ENCODE measurements around the gene XPO4. TPM values are rescaled to one million over a fixed set of nuclear protein-coding genes. Genes with fewer than 3 reads are reported as not detected.
"Not testable (repeated sequence)": the region's sequence is repeated elsewhere in the genome, so short reads cannot be mapped to it uniquely, and the experiment has no call there.

XPO4 gene
- total RNA-seq: 26.3 TPM
- 1 to 10 TPM; 4.4 to 8.8 (median 7.3) TPM for polyA plus RNA-seq

DNA sequence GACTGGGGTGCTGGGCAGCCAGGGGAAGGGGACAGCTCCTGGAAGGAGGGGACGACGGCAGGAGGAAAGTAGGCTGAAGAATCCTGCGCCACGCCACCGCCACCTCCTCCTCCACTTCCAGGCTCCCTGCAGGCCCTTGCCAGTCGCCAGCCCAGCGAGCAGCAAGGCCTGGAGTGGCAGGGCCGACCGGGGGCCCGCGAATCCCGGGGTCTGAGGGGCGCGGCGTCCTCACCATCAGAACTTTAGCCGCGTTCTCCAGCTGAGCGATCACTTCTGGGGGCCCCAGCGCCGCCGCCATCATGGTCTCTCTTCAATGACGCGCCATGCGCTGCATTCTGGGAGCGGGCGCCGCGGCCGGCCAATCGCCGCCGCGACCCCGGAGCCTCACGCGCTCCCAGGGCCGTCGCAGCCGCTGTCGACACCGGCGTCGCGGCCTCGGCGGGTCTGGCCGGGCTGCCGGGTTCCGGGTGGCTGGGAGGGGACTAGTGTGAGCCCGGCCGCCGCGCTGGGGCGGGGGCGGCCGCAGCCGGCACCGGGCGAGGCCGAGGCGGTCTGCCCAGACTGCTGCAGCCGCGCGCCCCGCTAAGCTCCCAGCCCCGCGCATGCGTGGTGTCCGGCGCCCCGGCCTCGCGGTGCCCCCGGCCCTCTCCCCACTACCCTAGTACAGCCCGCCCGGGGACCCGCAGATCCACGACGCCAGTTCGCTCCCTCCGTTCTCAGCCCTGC is at the start of gene XPO4:
XPO4 (minus strand) TSS at position 309 of the 726 bp plus-strand sequence; CDS start at position 301, 8 bp downstream.
- peaks cover 11% of the 10 kb centered on the region for H3K27me3 Mint-ChIP-seq
- H3K27me3 ChIP-seq (ENCODE audit: control insufficient read depth, insufficient read depth, low read length): no peaks in the 10 kb centered on the region
- H3K36me3 Mint-ChIP-seq: peaks cover 12% of the 10 kb centered on the region
- DNase-seq (peak; percentile 74 to 86 (median 80)), ATAC-seq (ENCODE audit: low read depth in 2 of 2) (peak; percentile 94 to 95)
- H3K27ac ChIP-seq (ENCODE audit: insufficient read depth, low read length, poor library complexity, severe bottlenecking): peak within 1 kb of the TSS; percentile 78
- peak within 1 kb of the TSS; percentile 89 for H3K4me3 ChIP-seq (ENCODE audit: low read depth, low read length)
- H3K36me3 ChIP-seq (ENCODE audit: control insufficient read depth, insufficient read depth, low read length): no peaks in the 10 kb centered on the region
- peak within 1 kb of the TSS; percentile 96 to 100 (median 97) for H3K27ac Mint-ChIP-seq
- H3K4me1 ChIP-seq (ENCODE audit: control insufficient read depth, insufficient read depth, low read length, poor library complexity, severe bottlenecking): peaks cover 34% of the 10 kb centered on the region
- H3K4me3 Mint-ChIP-seq: peak within 1 kb of the TSS; percentile 92 to 98 (median 98)
- peaks cover 22 to 45% (median 34%) of the 10 kb centered on the region in 4 donors for H3K4me1 Mint-ChIP-seq
- no peaks in the 10 kb centered on the region for H3K9me3 ChIP-seq (ENCODE audit: control insufficient read depth in 2 of 2, low read length in 2 of 2)
- no peaks in the 10 kb centered on the region for H3K9me3 Mint-ChIP-seq

DNA sequence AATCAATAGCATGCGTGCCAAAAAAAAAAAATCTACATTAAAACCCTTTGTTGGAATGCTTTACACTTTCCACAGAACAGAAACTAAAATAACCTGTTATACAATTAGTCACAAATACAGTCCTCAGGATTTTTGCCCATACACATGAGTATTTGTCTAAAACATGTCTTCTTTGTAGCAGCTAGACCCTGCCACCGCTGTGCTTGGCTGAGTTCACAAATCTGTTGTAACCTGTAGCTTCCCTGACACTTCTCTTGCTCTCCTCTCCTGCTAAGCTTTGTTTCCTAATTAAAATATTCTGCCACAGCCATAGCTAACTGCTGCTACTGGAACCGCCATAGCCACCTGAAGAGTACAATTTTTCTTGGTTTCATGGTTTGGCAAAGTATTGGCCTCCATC is 45.5 kb upstream of the XPO4 start:
- H3K9me3 ChIP-seq (ENCODE audit: control insufficient read depth in 2 of 2, low read length in 2 of 2); H3K27ac ChIP-seq (ENCODE audit: insufficient read depth, low read length, poor library complexity, severe bottlenecking); H3K4me1 Mint-ChIP-seq; DNase-seq; H3K27ac Mint-ChIP-seq; H3K4me3 ChIP-seq (ENCODE audit: low read depth, low read length); H3K27me3 ChIP-seq (ENCODE audit: control insufficient read depth, insufficient read depth, low read length); H3K4me3 Mint-ChIP-seq; ATAC-seq (ENCODE audit: low read depth in 2 of 2); H3K9me3 Mint-ChIP-seq; H3K36me3 Mint-ChIP-seq; H3K36me3 ChIP-seq (ENCODE audit: control insufficient read depth, insufficient read depth, low read length); H3K4me1 ChIP-seq (ENCODE audit: control insufficient read depth, insufficient read depth, low read length, poor library complexity, severe bottlenecking): not testable (repeated sequence)
- H3K27me3 Mint-ChIP-seq: peaks cover 64% of the 10 kb centered on the region

DNA sequence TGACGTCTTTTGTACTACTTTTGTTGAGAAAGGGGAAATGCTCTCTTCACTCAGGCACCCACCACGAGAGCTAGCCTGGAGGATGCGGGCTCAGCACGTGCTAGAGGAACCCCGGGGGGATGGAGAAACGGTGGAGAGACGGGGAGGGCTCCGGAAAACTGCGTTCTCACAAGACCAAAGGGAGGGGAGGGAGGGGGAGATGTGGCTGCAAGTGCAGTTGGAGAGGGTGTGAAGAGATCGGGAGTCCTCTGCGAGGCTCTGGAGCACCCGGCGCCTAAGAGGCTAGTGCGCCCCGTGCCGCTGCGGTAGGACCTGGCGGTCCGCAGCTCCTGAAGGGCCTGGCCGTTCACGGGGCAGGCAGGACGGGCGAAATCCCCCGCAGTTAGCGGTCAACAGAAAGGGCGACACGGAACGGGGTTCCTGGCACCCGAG is 43.4 kb upstream of the XPO4 start:
- Mint-ChIP-seq H3K27ac (no peak overlapping the region), H3K36me3 (no peaks in the 10 kb centered on the region), H3K4me3 (no peak overlapping the region), H3K27me3 (peaks cover 63% of the 10 kb centered on the region), H3K9me3 (peaks cover 0 to 1% (median 0%) of the 10 kb centered on the region in 7 donors), H3K4me1 (peaks cover 0 to 7% (median 0%) of the 10 kb centered on the region in 4 donors)
- Histone ChIP-seq H3K4me3 (ENCODE audit: low read depth, low read length) (no peak overlapping the region), H3K27ac (ENCODE audit: insufficient read depth, low read length, poor library complexity, severe bottlenecking) (no peak overlapping the region), H3K27me3 (ENCODE audit: control insufficient read depth, insufficient read depth, low read length) (no peaks in the 10 kb centered on the region), H3K4me1 (ENCODE audit: control insufficient read depth, insufficient read depth, low read length, poor library complexity, severe bottlenecking) (peaks cover 6% of the 10 kb centered on the region), H3K9me3 (ENCODE audit: control insufficient read depth in 2 of 2, low read length in 2 of 2) (no peaks in the 10 kb centered on the region), H3K36me3 (ENCODE audit: control insufficient read depth, insufficient read depth, low read length) (no peaks in the 10 kb centered on the region)
- DNase-seq (peak in 1 of 3 donors; percentile 7), ATAC-seq (ENCODE audit: low read depth in 2 of 2) (no peak)

DNA sequence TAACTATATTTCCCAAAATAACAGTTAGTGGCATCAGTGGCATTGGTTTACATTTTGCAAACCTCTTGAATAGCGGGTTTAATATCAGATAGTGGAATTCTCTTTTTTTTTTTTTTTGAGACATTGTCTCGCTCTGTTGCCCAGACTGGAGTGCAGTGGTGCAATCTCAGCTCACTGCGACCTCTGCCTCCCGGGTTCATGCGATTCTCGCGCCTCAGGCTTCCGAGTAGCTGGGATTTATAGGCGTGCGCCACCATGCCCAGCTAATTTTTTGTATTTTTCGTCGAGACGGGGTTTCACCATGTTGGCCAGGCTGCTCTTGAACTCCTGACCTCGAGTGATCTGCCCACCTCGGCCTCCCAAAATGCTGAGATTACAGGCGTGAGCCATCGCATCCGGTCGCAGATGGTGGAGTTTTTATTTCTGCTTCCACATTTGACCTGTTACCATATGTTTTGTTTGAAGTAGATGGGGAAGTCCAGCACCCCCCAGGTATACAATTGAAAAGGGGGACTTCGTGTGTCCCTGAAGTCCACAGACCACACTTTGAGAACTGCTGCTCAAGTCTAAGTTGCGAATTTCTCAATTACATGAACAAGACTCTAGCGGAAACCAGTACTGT is 40.5 kb upstream of the XPO4 start:
- Mint-ChIP-seq H3K27me3 (peaks cover 60% of the 10 kb centered on the region), H3K4me3 (no peak overlapping the region), H3K27ac (no peak overlapping the region)

DNA sequence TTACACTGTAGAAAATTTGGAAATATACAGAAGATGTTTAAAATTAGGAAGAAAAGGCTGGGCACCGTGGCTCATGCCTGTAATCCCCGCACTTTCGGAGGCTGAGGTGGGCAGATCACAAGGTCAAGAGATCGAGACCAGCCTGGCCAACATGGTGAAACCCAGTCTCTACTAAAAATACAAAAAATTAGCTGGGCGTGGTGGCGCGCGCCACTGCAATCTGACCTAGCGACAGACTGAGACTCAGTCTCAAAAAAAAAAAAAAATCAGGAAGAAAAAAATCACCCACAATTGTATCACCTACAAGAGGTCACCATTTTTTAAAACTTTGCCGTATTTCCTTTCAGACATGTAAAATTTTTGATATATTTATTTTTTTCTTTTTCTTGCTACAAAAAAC is 38.0 kb upstream of the XPO4 start:
- H3K36me3 Mint-ChIP-seq; H3K27ac ChIP-seq (ENCODE audit: insufficient read depth, low read length, poor library complexity, severe bottlenecking); H3K36me3 ChIP-seq (ENCODE audit: control insufficient read depth, insufficient read depth, low read length); ATAC-seq (ENCODE audit: low read depth in 2 of 2); DNase-seq; H3K27me3 ChIP-seq (ENCODE audit: control insufficient read depth, insufficient read depth, low read length); H3K4me3 Mint-ChIP-seq; H3K4me1 ChIP-seq (ENCODE audit: control insufficient read depth, insufficient read depth, low read length, poor library complexity, severe bottlenecking); H3K4me3 ChIP-seq (ENCODE audit: low read depth, low read length); H3K9me3 Mint-ChIP-seq; H3K9me3 ChIP-seq (ENCODE audit: control insufficient read depth in 2 of 2, low read length in 2 of 2); H3K27ac Mint-ChIP-seq; H3K4me1 Mint-ChIP-seq: not testable (repeated sequence)
- peaks cover 40% of the 10 kb centered on the region for H3K27me3 Mint-ChIP-seq

More for the DNA sequence above, 40.5 kb upstream of the XPO4 start:
- Histone ChIP-seq H3K4me3 (ENCODE audit: low read depth, low read length) (no peak overlapping the region), H3K27me3 (ENCODE audit: control insufficient read depth, insufficient read depth, low read length) (no peaks in the 10 kb centered on the region), H3K9me3 (ENCODE audit: control insufficient read depth in 2 of 2, low read length in 2 of 2) (no peaks in the 10 kb centered on the region), H3K36me3 (ENCODE audit: control insufficient read depth, insufficient read depth, low read length) (no peaks in the 10 kb centered on the region), H3K27ac (ENCODE audit: insufficient read depth, low read length, poor library complexity, severe bottlenecking) (no peak overlapping the region), H3K4me1 (ENCODE audit: control insufficient read depth, insufficient read depth, low read length, poor library complexity, severe bottlenecking) (peaks cover 6% of the 10 kb centered on the region)
- ATAC-seq (ENCODE audit: low read depth in 2 of 2) (no peak), DNase-seq (no peak)
- Mint-ChIP-seq H3K4me1 (peaks cover 0 to 7% (median 0%) of the 10 kb centered on the region in 4 donors), H3K9me3 (no peaks in the 10 kb centered on the region), H3K36me3 (no peaks in the 10 kb centered on the region)

DNA sequence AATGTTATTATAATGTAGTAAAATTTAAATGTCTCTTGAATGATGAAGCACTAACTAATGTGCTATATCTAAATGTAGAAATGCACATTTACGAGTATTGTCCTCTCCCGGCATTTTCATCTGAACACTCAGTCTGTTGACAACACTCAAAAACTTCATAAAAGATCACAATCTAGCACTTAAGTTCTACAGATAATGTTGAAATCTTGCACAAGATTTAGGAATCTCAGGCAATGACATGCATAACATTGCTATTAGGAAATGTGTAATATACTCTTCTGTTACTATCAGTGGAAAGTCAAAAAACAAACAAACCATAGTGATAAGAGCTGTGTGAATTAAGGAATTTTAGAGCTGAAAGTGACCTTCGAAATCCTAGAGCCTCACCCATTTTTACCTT is 37.5 kb upstream of the XPO4 start:
- Histone ChIP-seq H3K36me3 (ENCODE audit: control insufficient read depth, insufficient read depth, low read length) (no peaks in the 10 kb centered on the region), H3K27ac (ENCODE audit: insufficient read depth, low read length, poor library complexity, severe bottlenecking) (no peak overlapping the region), H3K4me3 (ENCODE audit: low read depth, low read length) (no peak overlapping the region), H3K27me3 (ENCODE audit: control insufficient read depth, insufficient read depth, low read length) (no peaks in the 10 kb centered on the region), H3K9me3 (ENCODE audit: control insufficient read depth in 2 of 2, low read length in 2 of 2) (no peaks in the 10 kb centered on the region), H3K4me1 (ENCODE audit: control insufficient read depth, insufficient read depth, low read length, poor library complexity, severe bottlenecking) (no peaks in the 10 kb centered on the region)
- peaks cover 36% of the 10 kb centered on the region for H3K27me3 Mint-ChIP-seq
- H3K36me3 Mint-ChIP-seq: no peaks in the 10 kb centered on the region
- ATAC-seq (ENCODE audit: low read depth in 2 of 2) (no peak), DNase-seq (no peak)
- H3K4me3 Mint-ChIP-seq: no peak overlapping the region
- no peak overlapping the region for H3K27ac Mint-ChIP-seq
- no peaks in the 10 kb centered on the region for H3K9me3 Mint-ChIP-seq
- peaks cover 0 to 2% (median 0%) of the 10 kb centered on the region in 4 donors for H3K4me1 Mint-ChIP-seq

DNA sequence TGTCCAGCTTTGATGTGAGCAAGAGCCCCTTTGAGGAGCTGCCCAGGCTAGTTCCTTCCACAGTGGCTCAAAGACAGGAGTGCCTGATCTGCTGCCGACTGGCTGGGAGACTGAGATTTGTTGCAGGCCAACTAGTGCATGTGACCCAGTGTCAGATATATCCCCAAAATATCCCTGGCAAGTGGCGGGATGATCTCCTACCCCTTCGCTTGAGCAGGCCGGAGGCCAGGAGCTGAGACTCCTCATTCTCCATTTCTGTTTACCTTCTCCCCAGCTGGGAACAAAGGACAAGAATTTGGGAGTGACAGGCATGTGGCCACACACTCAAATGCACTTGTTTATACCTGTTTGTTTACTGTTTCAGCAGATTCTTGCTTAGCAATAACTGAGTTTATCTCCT is 37.1 kb upstream of the XPO4 start:
- H3K4me1 ChIP-seq (ENCODE audit: control insufficient read depth, insufficient read depth, low read length, poor library complexity, severe bottlenecking): no peaks in the 10 kb centered on the region
- Mint-ChIP-seq H3K27ac (no peak overlapping the region), H3K27me3 (peaks cover 32% of the 10 kb centered on the region), H3K4me3 (no peak overlapping the region), H3K4me1 (peaks cover 0 to 2% (median 0%) of the 10 kb centered on the region in 4 donors), H3K36me3 (no peaks in the 10 kb centered on the region), H3K9me3 (no peaks in the 10 kb centered on the region)
- H3K27me3 ChIP-seq (ENCODE audit: control insufficient read depth, insufficient read depth, low read length): no peaks in the 10 kb centered on the region
- no peak overlapping the region for H3K4me3 ChIP-seq (ENCODE audit: low read depth, low read length)
- no peak for DNase-seq
- H3K27ac ChIP-seq (ENCODE audit: insufficient read depth, low read length, poor library complexity, severe bottlenecking): no peak overlapping the region
- H3K9me3 ChIP-seq (ENCODE audit: control insufficient read depth in 2 of 2, low read length in 2 of 2): no peaks in the 10 kb centered on the region
- H3K36me3 ChIP-seq (ENCODE audit: control insufficient read depth, insufficient read depth, low read length): no peaks in the 10 kb centered on the region
- no peak for ATAC-seq (ENCODE audit: low read depth in 2 of 2)

DNA sequence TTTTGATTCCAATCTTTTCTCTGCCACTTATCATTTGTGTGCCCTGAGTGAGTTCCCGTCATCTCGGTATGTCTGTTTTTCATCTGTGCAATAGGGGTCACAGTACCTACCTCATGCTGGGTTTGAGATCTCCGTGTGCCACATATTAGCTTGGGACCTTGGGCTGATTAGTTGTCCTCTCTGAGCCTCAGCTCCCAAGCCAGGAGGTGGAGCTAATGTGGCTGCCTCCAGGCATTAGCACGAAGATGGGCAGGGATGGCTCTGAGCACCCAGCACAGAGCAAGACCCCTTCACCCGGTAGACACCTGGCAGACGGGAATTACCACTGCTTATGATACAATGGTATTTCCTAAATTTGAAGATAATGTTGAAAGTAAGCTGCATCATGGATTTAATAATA is 35.8 kb upstream of the XPO4 start:
- H3K4me1 Mint-ChIP-seq: no peaks in the 10 kb centered on the region
- ATAC-seq (ENCODE audit: low read depth in 2 of 2) (no peak), DNase-seq (no peak)
- peaks cover 20% of the 10 kb centered on the region for H3K27me3 Mint-ChIP-seq
- no peak overlapping the region for H3K27ac Mint-ChIP-seq
- no peaks in the 10 kb centered on the region for H3K4me1 ChIP-seq (ENCODE audit: control insufficient read depth, insufficient read depth, low read length, poor library complexity, severe bottlenecking)
- no peaks in the 10 kb centered on the region for H3K36me3 ChIP-seq (ENCODE audit: control insufficient read depth, insufficient read depth, low read length)
- H3K27me3 ChIP-seq (ENCODE audit: control insufficient read depth, insufficient read depth, low read length): no peaks in the 10 kb centered on the region
- no peaks in the 10 kb centered on the region for H3K9me3 ChIP-seq (ENCODE audit: control insufficient read depth in 2 of 2, low read length in 2 of 2)
- H3K27ac ChIP-seq (ENCODE audit: insufficient read depth, low read length, poor library complexity, severe bottlenecking): no peak overlapping the region
- no peak overlapping the region for H3K4me3 ChIP-seq (ENCODE audit: low read depth, low read length)
- no peak overlapping the region for H3K4me3 Mint-ChIP-seq
- no peaks in the 10 kb centered on the region for H3K9me3 Mint-ChIP-seq
- H3K36me3 Mint-ChIP-seq: no peaks in the 10 kb centered on the region
